ENCODE measurements around the gene SMIM22. TPM values are rescaled to one million over a fixed set of nuclear protein-coding genes. Genes with fewer than 3 reads are reported as not detected.

The SMIM22 gene
- total and polyA plus RNA-seq, 11 donors, result not detected

DNA sequence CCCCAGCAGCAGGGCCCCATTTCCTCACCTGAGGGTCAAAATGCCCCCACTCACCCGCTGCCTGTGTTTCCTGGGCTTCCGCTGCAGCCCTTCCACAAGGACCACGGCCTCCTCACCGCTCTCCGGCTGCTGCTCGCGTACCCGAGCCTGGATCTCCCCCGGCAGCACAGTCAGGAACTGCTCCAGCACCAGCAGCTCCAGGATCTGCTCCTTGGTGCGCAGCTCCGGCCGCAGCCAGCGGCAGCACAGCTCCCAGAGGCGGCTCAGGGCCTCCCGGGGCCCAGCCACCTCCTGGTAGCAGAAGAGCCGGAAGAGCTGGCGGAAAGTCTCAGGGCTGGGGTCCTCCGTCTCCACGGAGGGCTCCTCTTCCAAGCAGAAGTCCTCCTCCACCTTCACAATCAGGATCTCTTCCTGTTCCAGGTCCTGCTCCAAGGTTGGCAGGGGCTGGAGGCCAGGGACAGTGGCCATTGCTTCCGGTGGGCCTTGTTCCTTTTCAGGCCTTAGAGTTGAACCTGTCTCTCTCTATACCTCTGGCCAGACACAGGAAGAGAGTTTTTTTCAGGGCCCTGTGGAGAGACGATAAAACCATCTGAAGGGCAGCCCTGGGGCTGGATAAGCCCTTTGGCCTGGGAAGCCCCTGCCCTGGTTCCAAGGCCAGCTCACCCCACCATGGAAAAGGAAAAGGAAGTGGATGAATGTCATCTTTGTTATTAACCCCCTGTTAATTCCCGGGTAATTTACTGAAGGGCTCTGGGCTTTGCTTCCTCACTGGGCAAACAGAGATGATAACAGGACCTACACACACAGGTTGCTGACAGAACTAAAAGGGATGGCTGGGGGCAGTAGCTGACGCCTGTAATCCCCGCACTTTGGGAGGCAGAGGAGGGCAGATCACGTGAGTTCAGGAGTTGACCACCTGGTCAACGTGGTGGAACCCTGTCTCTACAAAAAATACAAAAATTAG, 29.4 kb upstream of the SMIM22 start:
- intact Hi-C loops (cut with DNase I), result loop anchor here in 5 of 10 donors (2.0 to 10.0 kb wide), 5 partner anchors 31 to 189 kb away; partner anchors contain the start of genes ROGDI (in 2 of the 5), ANKS3 (in 1 of the 5), DNAAF8 (in 1 of the 5) and GLYR1 (in 1 of the 5)
- WGBS, 4 donors, result 60 to 67% (median 65%) methylated on average over 26 of the region's 26 CpGs

DNA sequence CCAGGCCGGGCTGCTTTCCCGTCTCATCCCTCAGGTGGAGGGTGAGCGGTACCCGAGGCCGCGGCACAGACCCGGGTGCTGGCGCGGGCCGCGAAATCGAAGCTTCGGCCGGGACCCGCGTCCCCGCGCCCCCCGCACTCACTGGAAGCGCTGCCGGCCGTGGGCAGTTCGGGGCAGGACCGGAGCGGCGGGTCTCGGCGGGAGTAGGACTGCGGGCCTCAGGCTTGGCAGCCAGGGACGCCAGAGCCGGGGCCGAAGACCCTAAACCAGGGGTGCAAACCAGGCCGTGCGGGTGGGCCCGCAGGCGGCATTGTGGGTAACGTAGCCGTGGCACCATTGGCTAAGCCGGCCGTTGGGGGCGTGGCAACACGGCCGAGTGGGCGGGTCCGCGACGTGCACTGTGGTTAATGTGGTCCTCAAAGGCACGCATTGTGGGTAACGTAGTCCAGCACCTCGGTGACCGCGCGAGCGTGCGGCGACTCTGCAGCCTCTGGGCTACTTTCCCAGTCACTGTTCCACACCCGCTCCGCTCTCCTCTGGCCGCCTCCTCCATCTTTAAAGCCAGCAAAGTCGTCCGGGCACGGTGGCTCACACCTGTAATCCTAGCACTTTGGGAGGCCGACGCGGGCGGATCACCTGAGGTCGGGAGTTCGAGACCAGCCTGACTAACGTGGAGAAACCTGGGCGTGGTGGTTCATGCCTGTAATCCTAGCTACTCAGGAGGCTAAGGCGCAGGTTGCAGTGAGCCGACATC, 28.1 kb upstream of the SMIM22 start, which contains the start of gene ZNF500:
ZNF500 (minus strand) TSS at position 288 of the 754 bp plus-strand sequence. CDS start 1,184 bp downstream, outside the sequence.
- TF ChIP-seq CTCF (IDR thresholded peaks at IDR 0.05) (no peak), POLR2A (IDR thresholded peaks at IDR 0.05) (peak in 1 of 2 donors; percentile 82)
- H3K9me3 ChIP-seq, result no peaks in the 10 kb centered on the region
- intact Hi-C loops (cut with DNase I), result loop anchor here in 5 of 10 donors (1.0 to 10.0 kb wide), 6 partner anchors 32 to 188 kb away; partner anchors contain the start of genes ANKS3 (in 2 of the 5), DNAAF8 (in 2 of the 5), ROGDI (in 2 of the 5) and GLYR1 (in 1 of the 5)
- peak within 1 kb of the TSS; percentile 76 to 97 (median 89) for H3K4me3 ChIP-seq
- peak; percentile 98 to 99 (median 98) for DNase-seq
- peak within 1 kb of the TSS; percentile 45 to 90 (median 88) for H3K27ac ChIP-seq
- peaks cover 9 to 37% (median 32%) of the 10 kb centered on the region in 12 donors for H3K4me1 ChIP-seq
- 3 to 9% (median 6%) methylated on average over 34 to 72 of the region's 72 CpGs for WGBS, 4 donors
- H3K36me3 ChIP-seq, result peaks cover 0 to 34% (median 30%) of the 10 kb centered on the region in 9 donors
- H3K27me3 ChIP-seq, result no peaks in the 10 kb centered on the region
- peak; percentile 92 to 97 (median 96) for ATAC-seq

More for the DNA sequence above, 29.4 kb upstream of the SMIM22 start:
- Histone ChIP-seq H3K4me3 (peak overlapping the region in 11 of 12 donors; percentile 76 to 97 (median 89)), H3K4me1 (peaks cover 9 to 37% (median 32%) of the 10 kb centered on the region in 12 donors), H3K36me3 (peaks cover 0 to 45% (median 39%) of the 10 kb centered on the region in 9 donors), H3K27me3 (no peaks in the 10 kb centered on the region), H3K9me3 (no peaks in the 10 kb centered on the region), H3K27ac (peak overlapping the region in 9 of 12 donors; percentile 10 to 90 (median 88))
- TF ChIP-seq CTCF (IDR thresholded peaks at IDR 0.05) (no peak), POLR2A (IDR thresholded peaks at IDR 0.05) (no peak)
- no peak for DNase-seq
- ATAC-seq, result no peak

DNA sequence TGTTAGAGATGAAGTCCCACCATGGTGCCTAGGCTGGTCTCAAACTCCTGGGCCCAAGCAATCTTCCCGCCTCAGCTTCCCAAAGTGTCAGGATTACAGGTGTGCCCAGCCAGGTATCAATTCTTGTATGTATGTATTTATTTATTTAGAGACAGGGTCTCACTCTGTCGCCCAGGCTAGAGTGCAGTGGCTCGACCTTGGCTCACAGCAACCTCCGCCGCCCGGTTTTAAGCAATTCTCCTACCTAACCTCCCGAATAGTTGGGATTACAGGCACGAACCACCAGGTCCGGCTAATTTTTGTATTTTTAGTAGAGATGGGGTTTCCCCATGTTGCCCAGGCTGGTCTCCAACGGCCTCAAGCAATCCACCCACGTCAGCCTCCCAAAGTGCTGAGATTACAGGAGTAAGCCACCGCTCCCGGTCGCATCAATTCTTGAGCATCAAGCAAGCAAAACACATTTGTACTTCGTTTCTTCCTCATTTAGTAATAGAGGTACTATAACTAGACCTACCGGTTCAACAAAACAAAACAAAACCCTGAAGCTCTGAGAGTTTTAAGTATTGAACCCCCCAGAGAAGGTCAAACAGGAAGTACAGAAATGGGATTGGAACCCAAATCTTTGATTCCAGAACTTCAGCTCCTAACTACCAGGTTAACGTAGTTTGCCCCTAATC, 27.2 kb upstream of the SMIM22 start:
- Histone ChIP-seq H3K4me1 (peaks cover 9 to 37% (median 32%) of the 10 kb centered on the region in 12 donors), H3K4me3 (peak overlapping the region; percentile 36 to 94 (median 84)), H3K27me3 (no peaks in the 10 kb centered on the region), H3K27ac (peak overlapping the region; percentile 70 to 90 (median 88)), H3K9me3 (no peaks in the 10 kb centered on the region), H3K36me3 (peaks cover 0 to 24% (median 21%) of the 10 kb centered on the region in 9 donors)
- TF ChIP-seq CTCF (IDR thresholded peaks at IDR 0.05) (no peak), POLR2A (IDR thresholded peaks at IDR 0.05) (no peak)
- intact Hi-C loops (cut with DNase I), result loop anchor here in 7 of 10 donors (1.0 to 10.0 kb wide), 8 partner anchors 33 to 187 kb away; partner anchors contain the start of genes ANKS3 (in 3 of the 7), DNAAF8 (in 3 of the 7), ROGDI (in 3 of the 7) and GLYR1 (in 1 of the 7)
- WGBS, 4 donors, result 50 to 60% (median 58%) methylated on average over 17 of the region's 17 CpGs
- no peak for ATAC-seq
- peak in 1 of 5 donors; percentile 43 for DNase-seq
